Pancreas (tissue), 10 donors: ENCODE results near the gene TAS2R3. TPM values are rescaled to one million over a fixed set of nuclear protein-coding genes. Genes with fewer than 3 reads are reported as not detected.
"Not testable (repeated sequence)": the region's sequence is repeated elsewhere in the genome, so short reads cannot be mapped to it uniquely, and the experiment has no call there.

ENCODE experiments used
- ATAC-seq, 4 donors: fragments of 200-7000 bp; cut with Tn5 transposase; one replicate each; pipeline versions ENCODE4 v1.8.0 to v1.9.1; 2020; ENCODE audit warnings: mild to moderate bottlenecking in 4 of 4, moderate library complexity in 4 of 4
- DNase-seq, 6 donors: peaks; one replicate each; pipeline ENCODE4 v3.0.0-alpha.2; 2020
- FAIRE-seq: peaks from 2 replicates; lab custom pipeline; 2012; peaks lifted over from hg19 to GRCh38; lab: Jason Lieb, UNC
- H3K27ac ChIP-seq, 4 donors: fragments of 200-600 bp; sonication (generic); 1 replicate in 3 of 4; 2 replicates in 1 of 4; pipeline versions ENCODE4 v1.5.0 to v1.8.0; 2020
- H3K27me3 ChIP-seq, 4 donors: fragments of 200-600 bp; one replicate each; pipeline ENCODE4 v1.8.0; 2021
- H3K36me3 ChIP-seq, 3 donors: fragments of 200-600 bp; sonication (generic) in 1 of 3; one replicate each; pipeline versions ENCODE4 v1.5.0 to v1.8.0; 2020 to 2021
- H3K4me1 ChIP-seq, 3 donors: fragments of 200-600 bp; one replicate each; pipeline ENCODE4 v1.8.0; 2021
- H3K4me3 ChIP-seq, 4 donors: fragments of 200-600 bp; sonication (generic) in 2 of 4; one replicate each; pipeline versions ENCODE4 v1.5.0 to v1.8.0; 2020 to 2021
- H3K9me3 ChIP-seq, 4 donors: fragments of 200-600 bp; one replicate each; pipeline ENCODE4 v1.8.0; 2021
- WGBS, 2 donors: extraction: QIAGEN DNeasy Blood & Tissue Kit; methylation state at CpG; one replicate each; pipeline ENCODE4 v1.1.7; 2013; 5-methylcytosine and 5-hydroxymethylcytosine counted together
- intact Hi-C, 3 donors: fragments of 100-400 bp; cut with DNase I; formaldehyde crosslinking; loops; one replicate each; pipeline versions ENCODE4 v1.11.1 to v1.14.2; 2022
- polyA plus RNA-seq, 2 donors: library from polyadenylated mRNA; stranded (reverse); fragments of 200-250 nt; gene quantifications; one replicate each; pipeline ENCODE4 v1.2.3, GENCODE V29; 2013
- total RNA-seq, 6 donors: library from RNA; stranded (reverse); fragmentation: NEBNext Ultra II Directional in 4 of 6; extraction: Animal tissue kit (Norgen Biotek cat#: 25700) in 4 of 6; gene quantifications; one replicate each; pipeline versions ENCODE4 v1.2.1 to v1.2.4, GENCODE V29; 2021 to 2023
- TF ChIP-seq, protein P1 (sequence below), 4 donors: fragments of 200-600 bp; sonication (generic) in 3 of 4; IDR thresholded peaks; one replicate each; pipeline versions ENCODE4 v1.5.0 to v1.8.0; 2021; ENCODE audit warnings: antibody characterized with exemption in 4 of 4
- donor health status: healthy with polysubstance abuse.
- donor health status: DM: no; HTN: no; CAD: no; lungs with moderate emphysema.
- donor health status: DM: no; HTN: no; CAD: no.
- donor health status: control.
- donor health status: control.
- donor health status: Bipolar disorder and iron deficiency.
- donor health status: DM: yes; HTN: yes; CAD: no.
- donor health status: DM: no; HTN: no; CAD: no.
- donor health status: DM: no; HTN: no; CAD: no.
- donor health status: DM: yes; HTN: yes; CAD: no.

The TAS2R3 gene
- total and polyA plus RNA-seq, 8 donors: 0.16 to 1.3 (median 0.97) TPM

DNA sequence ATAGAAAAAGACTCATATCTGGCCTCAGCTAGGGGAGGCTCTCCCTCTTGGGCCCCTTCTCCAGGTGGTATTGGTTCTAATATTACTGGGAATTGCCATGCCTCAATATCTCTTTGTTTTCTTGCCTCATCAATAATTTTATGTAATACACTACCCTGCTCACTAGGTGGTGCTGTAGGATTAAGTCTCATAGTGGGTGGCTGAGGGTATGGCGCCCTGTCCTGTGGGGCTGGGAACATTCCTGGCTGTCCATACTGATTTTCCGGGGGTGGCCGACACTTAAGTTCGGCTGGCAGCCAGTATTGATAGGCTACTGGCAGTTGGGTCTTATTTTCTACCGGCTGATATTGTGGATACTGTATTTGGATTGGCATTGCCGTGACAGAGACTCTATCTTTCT lies 9.0 kb upstream of the TAS2R3 start:
- peak in 2 of 4 donors; percentile 48 to 55 for ATAC-seq

DNA sequence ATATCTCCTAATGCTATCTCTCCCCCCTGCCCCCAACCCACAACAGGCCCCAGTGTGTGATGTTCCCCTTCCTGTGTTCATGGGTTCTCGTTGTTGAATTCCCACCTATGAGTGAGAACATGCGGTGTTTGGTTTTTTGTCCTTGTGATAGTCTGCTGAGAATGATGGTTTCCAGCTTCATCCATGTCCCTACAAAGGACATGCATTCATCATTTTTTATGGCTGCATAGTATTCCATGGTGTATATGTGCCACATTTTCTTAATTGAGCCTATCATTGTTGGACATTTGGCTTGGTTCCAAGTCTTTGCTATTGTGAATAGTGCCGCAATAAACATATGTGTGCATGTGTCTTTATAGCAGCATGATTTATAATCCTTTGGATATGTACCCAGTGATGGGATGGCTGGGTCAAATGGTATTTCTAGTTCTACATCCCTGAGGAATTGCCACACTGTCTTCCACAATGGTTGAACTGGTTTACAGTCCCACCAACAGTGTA lies 6.2 kb downstream of the TAS2R3 start:
- WGBS, 2 donors: 95 to 96% methylated on average over 3 of the region's 3 CpGs

More for the DNA sequence above, 9.0 kb upstream of the TAS2R3 start:
- FAIRE-seq: no peak
- Histone ChIP-seq H3K4me3 (no peak overlapping the region), H3K4me1 (no peaks in the 10 kb centered on the region), H3K27ac (no peak overlapping the region), H3K27me3 (no peaks in the 10 kb centered on the region), H3K9me3 (no peaks in the 10 kb centered on the region), H3K36me3 (peaks cover 12 to 39% (median 23%) of the 10 kb centered on the region in 3 donors)
- TF ChIP-seq, protein P1, sequence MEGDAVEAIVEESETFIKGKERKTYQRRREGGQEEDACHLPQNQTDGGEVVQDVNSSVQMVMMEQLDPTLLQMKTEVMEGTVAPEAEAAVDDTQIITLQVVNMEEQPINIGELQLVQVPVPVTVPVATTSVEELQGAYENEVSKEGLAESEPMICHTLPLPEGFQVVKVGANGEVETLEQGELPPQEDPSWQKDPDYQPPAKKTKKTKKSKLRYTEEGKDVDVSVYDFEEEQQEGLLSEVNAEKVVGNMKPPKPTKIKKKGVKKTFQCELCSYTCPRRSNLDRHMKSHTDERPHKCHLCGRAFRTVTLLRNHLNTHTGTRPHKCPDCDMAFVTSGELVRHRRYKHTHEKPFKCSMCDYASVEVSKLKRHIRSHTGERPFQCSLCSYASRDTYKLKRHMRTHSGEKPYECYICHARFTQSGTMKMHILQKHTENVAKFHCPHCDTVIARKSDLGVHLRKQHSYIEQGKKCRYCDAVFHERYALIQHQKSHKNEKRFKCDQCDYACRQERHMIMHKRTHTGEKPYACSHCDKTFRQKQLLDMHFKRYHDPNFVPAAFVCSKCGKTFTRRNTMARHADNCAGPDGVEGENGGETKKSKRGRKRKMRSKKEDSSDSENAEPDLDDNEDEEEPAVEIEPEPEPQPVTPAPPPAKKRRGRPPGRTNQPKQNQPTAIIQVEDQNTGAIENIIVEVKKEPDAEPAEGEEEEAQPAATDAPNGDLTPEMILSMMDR (IDR thresholded peaks at IDR 0.05): no peak
- intact Hi-C loops: no loop called here
- WGBS, 2 donors: 87 to 88% methylated on average over 6 of the region's 6 CpGs
- DNase-seq: no peak

DNA sequence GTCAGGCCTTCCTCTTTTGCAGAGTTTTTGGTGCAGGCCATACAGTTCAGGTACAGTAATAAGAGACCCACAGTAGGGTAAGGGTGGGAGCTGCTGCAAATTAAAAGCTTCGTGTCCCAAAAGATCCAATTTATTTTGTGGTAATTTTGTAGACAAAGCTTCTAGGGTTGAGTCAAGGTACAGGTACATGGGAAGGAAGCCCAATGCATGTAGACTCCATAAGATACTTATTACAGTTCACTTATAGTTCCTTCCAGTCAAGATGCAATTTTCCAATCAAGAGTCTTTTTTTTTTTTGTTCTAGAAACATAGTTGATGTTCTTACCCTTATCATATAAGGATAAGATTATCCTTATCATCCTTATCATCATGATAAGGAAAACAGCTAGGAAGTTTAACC lies 12.5 kb downstream of the TAS2R3 start, which contains the start of gene TAS2R4:
Gene TAS2R4 (plus strand): TSS at position 301 of the 400 bp plus-strand sequence. CDS start 1,815 bp downstream, outside the sequence.
- Histone ChIP-seq H3K9me3 (no peaks in the 10 kb centered on the region), H3K27ac (no peak within 1 kb of the TSS), H3K4me1 (no peaks in the 10 kb centered on the region), H3K4me3 (no peak within 1 kb of the TSS), H3K36me3 (no peaks in the 10 kb centered on the region), H3K27me3 (no peaks in the 10 kb centered on the region)
- intact Hi-C loops: no loop called here
- WGBS, 2 donors: 94 to 100% methylated on average over 1 of the region's 1 CpG
- ATAC-seq (no peak), FAIRE-seq (no peak), DNase-seq (no peak)
- TF ChIP-seq, protein P1 (IDR thresholded peaks at IDR 0.05): no peak

More for the DNA sequence above, 6.2 kb downstream of the TAS2R3 start:
- H3K4me1 ChIP-seq, intact Hi-C loops, FAIRE-seq, ATAC-seq, DNase-seq, H3K27ac ChIP-seq, H3K36me3 ChIP-seq, H3K4me3 ChIP-seq, H3K27me3 ChIP-seq, H3K9me3 ChIP-seq: not testable (repeated sequence)

DNA sequence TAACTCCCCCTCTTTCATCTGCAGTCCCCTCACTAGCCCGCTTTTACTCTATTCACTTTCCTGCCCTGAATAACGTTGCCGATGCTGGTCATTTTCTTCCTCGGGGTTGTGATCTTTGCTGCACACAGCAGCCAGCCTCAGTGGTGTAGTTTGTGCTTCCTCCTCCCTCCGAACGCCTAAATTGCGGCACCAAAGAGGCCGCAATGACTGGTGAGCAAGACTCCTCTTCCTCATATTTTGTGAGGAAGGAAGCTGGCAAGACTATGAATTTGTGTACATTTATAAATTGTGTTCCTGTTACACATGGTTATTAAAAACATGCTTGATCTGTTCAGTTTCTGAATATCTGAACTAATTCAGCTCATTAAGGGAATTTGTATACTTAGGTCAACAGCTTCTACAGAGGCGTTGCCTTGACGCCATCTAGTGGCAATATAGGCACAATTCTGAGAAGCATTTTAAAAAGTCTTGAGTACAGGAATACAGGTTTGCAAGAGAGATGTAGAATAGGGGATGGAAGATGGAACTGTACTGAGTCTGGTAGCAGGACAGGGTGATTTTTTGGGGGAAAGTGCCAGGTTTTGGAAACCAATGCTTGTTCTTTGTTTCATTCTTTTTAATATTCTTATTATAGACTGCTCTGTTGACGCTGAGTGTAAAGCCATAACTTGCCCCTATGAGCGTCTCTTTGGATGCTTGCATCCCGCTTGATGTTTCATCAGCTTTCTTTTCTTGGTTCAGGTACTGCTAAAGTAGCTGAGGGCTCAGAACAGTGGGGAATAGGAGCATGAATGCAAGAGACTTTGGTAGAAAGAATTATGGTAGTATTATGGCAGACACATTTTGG lies 22.0 kb downstream of the TAS2R3 start:
- FAIRE-seq (no peak), ATAC-seq (peak in 3 of 4 donors; percentile 81 to 85 (median 84))

DNA sequence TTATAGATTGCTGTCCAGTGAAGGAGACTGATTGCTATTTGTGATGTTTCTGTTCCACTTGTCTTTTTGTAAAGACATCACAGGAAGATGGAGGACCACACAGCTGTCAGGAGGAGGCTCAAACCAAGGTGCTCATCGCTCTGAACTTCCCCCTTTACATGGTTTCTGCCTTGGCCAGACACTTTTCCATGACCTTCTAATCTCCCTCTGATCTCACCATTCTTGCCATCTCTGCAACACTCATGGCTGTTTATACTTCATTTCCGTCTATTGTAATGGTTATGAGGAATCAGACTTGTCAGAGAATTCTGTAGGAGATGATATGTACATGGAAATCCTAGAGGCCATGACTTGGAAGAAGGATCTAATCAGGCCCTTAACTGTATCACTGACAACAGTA lies 24.4 kb downstream of the TAS2R3 start:
- intact Hi-C loops: no loop called here
- no peaks in the 10 kb centered on the region for H3K4me1 ChIP-seq
- no peaks in the 10 kb centered on the region for H3K27me3 ChIP-seq
- H3K27ac ChIP-seq: no peak overlapping the region
- WGBS, 2 donors: 85 to 91% methylated on average over 2 of the region's 2 CpGs
- H3K36me3 ChIP-seq: no peaks in the 10 kb centered on the region
- TF ChIP-seq, protein P1 (IDR thresholded peaks at IDR 0.05): no peak
- H3K9me3 ChIP-seq: no peaks in the 10 kb centered on the region
- no peak for DNase-seq
- no peak overlapping the region for H3K4me3 ChIP-seq
- FAIRE-seq: no peak
- no peak for ATAC-seq

More for the DNA sequence above, 22.0 kb downstream of the TAS2R3 start:
- no peaks in the 10 kb centered on the region for H3K27me3 ChIP-seq
- H3K4me3 ChIP-seq: no peak overlapping the region
- no peaks in the 10 kb centered on the region for H3K4me1 ChIP-seq
- no peak overlapping the region for H3K27ac ChIP-seq
- intact Hi-C loops: no loop called here
- WGBS, 2 donors: 65 to 68% methylated on average over 13 of the region's 13 CpGs
- TF ChIP-seq, protein P1 (IDR thresholded peaks at IDR 0.05): peak; percentile 44 to 59 (median 52)
- DNase-seq: peak in 1 of 6 donors; percentile 6
- H3K36me3 ChIP-seq: no peaks in the 10 kb centered on the region
- H3K9me3 ChIP-seq: no peaks in the 10 kb centered on the region
